Measurements from ENCODE around the gene CDK15.

- TF ChIP-seq CTCF (IDR thresholded peaks at IDR 0.05; ENCODE audit: low read length) (no peak), EZH2 (IDR thresholded peaks at IDR 0.05; ENCODE audit: borderline replicate concordance, low read length) (no peak)
Measured at GRCh38 chr2:201930043-201930442, 123.7 kb downstream of the CDK15 start.

Measured in OCI-LY1 (cell line).